Stimulated activated CD4-positive, alpha-beta T cell treated with anti-CD3 and anti-CD28 coated beads, Interleukin-1b, Interleukin-23, amount 100 ng/mL, for 4 hours (primary cell): ENCODE measurements around the gene OS9.

ENCODE experiments used
- DNase-seq, 2 donors: peaks; one replicate each; pipeline ENCODE4 v3.0.0-alpha.2; 2020; ENCODE audit warnings: low read depth in 2 of 2

Gene OS9

DNA sequence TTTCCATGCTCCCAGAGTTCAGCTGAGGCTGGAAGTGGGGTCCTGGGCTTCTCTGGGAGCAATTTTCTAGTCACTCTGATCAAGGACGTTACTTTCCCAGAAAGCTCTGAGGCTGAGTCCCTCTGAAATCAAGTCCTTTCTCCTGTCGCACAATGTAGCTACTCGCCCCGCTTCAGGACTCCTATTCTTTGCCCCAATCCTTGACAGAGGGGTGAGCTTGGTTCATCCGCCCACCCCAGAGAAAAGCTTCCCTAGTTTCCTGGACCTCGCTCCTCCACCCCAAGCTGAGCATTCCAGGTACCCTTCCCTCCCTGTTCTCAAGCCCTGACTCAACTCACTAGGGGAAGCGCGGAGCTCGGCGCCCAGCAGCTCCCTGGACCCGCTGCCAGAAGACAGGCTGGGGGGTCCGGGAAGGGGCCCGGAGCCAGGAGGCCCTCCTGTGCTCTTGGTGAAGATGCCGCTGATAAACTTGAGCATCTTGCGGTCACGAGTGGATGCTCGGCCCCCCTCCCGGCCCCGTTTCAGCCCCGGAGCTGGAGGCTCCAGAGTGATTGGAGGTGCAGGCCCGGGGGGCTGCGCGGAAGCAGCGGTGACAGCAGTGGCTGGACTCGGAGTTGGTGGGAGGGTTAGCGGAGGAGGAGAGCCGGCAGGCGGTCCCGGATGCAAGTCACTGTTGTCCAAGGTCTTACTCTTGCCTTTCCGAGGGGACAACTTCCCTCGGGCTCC is 43.0 kb downstream of the OS9 start:
- DNase-seq: no peak

DNA sequence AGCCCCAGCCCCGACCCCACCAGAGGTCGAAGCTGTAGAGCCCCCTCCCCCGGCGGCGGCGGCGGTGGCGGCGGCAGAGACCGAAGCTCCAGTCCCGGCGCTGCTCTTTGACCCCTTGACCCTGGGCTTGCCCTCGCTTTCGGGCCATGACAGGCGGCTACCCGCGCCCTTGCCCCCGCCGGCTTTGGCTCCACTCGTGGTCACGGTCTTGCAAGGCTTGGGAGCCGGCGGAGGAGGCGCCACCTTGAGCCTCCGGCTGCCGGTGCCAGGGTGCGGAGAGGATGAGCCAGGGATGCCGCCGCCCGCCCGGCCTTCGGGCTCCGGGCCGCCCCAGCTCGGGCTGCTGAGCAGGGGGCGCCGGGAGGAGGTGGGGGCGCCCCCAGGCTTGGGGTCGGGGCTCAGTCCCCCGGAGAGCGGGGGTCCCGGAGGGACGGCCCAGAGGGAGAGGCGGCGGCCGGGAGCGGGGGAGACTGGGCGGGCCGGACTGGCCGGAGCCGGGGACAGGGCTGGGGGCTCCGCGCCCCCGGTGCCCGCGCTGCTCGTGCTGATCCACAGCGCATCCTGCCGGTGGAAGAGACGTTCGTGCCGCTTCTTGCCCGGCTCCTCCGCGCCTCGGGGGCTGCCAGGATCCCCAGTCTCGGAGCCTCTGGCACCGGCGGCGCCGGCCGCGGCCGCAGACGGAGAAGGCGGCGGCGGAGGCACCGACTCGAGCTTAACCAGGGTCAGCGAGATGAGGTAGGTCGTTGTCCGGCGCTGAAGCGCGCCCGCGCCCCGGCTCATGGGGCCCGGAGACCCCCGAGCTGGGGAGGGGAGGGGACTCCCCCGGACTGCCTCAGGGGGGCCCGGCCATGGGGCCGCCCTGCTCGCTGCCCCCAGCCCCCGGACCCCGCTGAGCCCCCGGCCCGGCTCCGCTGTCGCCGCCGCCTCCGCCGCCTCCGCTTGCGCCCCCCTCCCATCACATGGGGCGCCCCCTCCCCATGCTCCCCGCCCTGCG is 43.8 kb downstream of the OS9 start:
- no peak for DNase-seq

DNA sequence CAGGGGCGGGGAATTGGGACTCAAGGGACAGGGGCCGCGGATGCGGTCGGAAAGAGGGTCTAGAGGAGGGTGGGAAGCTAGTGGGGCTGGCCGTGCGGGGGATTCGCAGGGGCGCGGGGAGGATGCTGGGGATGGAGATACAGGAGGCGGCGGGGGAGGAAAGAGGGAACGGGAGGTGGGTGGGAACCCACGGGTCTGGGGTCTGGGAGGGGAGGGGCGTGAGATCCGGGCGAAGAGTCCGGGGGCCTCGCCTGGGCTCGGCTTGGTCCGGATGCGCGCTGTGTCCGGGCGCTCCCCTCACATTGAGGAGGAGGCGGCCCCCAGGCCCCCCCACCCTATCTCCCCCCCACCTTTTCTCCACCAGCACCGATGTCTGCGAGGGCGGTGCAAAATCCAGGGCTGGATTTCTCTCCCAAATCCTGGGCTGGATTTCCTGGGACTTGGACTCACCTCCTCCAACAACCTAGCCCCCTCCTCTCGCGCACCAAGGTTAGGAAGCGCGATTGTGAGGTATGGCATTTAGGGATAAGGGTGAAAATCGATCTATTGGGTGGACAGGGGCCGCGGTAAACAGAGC is 44.8 kb downstream of the OS9 start, which contains the start of gene AGAP2:
TSS of gene AGAP2 (minus strand) at position 82 of the 577 bp plus-strand sequence. CDS start 496 bp downstream, outside the sequence.
- no peak for DNase-seq

DNA sequence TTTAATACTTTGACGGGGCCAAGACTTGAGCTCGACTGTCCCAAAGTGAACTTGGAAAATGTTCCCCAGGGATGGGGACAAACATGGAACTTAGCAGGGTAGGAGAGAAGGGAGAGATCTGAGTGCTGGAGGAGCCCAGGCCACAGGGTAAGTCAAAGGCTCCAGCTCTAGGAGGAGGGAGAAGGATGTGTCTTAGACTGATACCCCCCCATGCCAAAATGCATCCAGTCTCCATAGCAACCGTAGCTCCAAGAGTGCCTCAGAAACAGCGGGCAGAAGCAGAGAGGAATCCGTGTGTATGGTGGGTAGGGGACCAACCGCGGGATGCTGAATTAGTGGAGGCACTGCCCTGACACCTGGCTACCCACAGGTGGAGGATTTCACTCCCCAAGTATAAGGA is 45.5 kb downstream of the OS9 start:
- DNase-seq: no peak

DNA sequence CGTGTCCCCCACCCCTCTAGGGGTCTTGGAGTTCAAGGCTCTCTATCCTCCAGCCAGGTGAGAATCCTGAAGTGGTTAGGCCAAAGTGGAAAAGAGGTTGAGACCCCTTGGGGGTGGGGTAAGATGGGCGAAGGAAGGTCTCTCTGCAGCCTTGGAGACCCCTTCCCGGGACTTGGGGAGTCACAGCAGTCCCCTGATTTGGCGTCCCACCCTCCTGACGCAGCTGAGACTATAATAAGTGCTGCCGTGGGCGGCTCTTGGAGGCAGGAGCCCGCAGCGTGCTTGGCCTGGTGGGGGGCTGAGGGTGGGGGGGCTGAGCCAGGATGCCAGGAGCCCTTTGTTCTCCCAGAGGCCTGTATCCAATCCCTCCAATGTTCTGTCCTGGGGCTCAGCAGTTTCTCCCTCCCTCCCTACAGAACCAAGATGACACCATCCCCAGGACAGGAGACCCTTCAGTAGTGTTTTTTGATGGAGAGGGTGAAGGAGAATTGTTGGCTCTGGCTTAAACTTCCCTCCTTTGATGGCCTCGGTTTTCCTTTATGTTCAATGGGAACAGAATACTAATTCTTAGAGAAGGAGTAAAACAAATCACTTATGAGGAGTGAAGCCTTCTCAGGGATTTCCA is 46.1 kb downstream of the OS9 start:
- DNase-seq: no peak

DNA sequence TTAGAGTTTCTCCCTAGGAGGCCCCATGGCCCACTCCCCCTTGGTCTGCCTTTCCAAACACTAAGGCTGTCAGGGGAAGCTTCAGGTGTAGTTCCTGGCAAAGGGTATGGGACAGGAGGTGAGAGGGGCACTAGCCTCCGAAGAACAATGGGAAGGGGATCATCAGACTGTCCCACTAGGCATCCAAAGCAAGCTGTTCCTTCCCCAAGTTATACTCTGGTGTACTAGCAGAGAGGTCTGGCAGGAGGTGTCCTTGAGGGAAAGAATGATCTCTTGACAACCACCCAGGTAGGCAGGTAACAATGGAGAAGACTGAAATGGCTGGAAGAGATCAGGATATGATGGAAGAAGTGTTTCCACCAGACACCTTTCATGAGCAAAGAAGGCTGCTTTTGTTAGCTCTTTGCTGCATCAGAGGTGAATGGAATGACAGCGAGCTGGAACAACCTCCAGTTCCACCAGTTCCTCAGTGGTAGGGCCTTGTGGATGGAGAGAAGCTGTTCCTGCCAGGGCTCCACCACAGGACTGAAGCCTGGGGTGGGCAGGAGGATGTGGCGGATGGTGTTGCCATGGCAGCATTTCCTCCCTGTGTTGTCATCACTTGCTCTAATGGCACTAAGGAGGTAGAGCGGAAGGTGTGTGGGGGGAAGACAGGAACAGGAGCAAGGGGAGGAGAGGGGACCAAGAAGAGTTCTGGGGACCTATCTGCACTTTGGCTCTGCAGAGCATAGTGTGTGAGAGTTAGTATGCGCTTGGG is 46.9 kb downstream of the OS9 start:
- DNase-seq: peak; percentile 37 to 59

DNA sequence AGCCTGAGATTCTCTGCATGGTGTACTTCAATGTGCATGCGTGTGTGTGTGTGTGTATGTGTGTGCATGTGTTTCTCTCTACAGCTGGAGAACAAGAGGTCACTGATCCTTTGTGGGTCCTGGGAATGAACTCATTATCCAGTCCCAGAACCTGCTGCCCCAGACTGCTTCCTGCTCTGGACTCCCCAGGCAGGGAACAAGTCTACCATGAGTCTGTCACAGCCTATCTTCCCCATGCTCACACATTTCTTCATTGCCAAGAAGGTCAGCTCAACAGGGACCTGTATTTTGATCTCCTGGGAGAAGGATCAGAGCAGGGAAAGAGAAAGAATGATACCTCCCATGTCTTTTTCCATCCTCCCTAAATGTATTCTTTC is 47.5 kb downstream of the OS9 start:
- DNase-seq: no peak

DNA sequence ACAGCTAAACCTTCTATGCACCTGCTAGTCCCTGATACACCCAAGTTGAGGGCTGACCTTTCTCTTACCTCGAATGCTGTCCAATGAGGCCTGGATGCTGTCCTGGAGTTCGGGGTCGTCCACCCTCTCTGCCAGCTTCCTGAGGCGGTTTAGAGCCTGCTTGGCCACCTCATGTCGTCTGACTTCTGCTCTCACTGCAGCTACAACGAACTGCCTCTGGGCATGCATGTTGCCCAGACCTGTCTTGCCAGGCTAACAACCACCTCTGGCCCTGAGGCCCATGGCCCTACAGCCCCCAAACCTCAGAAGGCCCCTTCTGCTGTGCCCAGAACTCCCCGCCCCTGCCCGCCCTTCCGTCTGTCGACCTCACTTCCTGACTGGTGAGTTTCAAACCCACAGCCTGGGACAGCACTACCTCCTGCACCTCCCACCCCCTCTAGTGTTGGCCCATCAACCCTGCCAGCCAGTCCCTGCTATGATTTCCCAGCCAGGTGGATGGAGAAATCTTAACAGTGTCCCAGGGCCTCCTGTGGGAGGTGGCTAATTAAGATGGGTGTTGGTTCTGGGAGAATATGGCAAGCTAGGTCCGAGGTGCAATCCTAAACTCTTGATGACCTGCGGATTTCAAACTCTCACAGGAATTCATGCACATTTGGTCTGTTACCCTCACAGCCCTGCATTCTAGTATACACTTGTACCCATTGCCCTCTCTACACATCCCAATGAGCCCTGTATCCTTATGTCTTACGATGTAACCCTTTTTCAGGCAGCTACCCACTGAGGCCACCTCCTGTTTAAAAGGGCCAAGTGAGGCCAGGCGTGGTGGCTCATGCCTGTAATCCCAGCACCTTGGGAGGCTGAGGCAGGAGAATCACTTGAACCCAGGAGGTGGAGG is 48.2 kb downstream of the OS9 start:
- DNase-seq: peak; percentile 53 to 72

DNA sequence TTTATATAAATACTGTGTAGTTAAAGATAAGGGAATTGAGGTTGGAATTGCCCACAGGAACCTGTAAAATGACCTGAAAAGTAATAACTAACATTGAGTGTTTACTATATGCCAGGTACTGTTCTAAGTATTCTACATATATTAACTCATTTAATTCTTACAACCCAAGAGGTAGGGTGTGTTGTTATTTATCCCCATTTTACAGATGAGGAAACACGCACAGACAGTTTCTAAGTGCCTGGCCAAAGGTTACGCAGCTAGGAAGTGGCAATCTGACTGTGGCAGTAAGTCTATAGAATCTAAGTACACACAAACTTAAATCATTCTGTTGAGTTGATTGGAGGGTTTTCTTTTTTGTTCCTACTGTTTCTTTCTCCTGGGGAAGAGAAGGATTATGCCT is 49.8 kb downstream of the OS9 start:
- DNase-seq: no peak

DNA sequence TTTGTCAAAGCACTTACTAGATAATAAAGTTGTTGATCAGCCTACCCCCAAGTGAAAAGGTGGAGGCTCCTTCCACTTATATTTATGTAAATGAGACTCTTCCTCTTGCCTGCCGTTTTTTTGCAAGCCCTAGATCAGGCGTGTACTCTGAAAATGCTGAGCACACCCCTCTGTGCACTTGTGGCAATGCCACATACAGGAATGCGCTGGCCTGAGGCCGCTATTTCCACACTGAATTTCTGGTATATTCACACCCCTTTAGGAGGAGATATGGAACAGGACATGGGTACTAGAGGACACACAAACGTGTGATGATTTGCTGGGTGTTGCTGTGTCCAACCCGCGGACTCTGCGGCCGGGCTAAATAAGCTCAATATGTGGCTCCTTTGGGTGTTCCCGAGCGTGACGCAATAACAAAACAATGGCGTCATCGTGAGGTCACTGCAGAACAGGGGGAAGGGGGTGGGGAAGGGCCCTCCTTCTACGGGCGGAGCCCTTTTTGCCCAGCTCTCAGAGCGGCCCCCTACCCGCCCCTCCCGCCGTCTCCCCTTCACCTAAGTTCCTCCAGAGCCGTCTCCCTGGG is 50.4 kb downstream of the OS9 start:
- DNase-seq: peak; percentile 56 to 63

DNA sequence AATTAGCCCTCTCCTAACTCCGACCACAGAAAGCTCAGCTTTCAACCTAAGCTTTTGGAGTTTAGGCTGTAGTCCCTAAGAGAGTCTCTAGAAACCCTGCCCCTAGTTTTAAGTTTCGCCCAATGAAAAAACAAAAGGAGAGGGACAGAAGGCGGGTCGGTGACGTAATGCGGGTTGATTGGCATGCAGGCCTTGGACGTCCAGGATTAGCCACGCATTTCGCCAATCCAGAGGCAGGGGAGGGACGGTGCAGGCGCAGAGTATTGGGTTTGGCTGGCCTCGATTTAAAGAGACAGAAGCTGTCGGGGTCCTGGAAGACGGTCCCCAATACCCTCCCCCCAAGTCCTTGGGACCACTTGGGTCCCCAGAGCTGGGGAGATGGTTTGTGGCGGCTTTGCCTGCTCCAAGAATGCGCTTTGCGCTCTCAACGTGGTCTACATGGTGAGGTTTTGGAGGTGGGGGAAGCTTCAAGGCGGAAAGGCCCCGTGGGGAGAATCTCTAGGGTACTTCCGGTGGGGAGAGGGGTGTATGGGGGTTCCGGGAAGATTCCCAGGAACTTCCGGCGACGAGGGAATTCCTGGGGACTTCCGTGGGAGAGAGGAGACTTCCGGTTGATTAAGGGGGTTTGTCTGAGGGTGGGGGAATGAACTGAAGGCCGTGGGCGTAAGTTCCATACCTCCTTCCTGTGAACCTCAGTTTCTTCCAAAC is 51.0 kb downstream of the OS9 start, which contains the start of gene TSPAN31:
TSS of gene TSPAN31 (plus strand) at position 263 of the 708 bp plus-strand sequence. CDS start at position 379, 116 bp downstream.
- peak; percentile 88 to 90 for DNase-seq

DNA sequence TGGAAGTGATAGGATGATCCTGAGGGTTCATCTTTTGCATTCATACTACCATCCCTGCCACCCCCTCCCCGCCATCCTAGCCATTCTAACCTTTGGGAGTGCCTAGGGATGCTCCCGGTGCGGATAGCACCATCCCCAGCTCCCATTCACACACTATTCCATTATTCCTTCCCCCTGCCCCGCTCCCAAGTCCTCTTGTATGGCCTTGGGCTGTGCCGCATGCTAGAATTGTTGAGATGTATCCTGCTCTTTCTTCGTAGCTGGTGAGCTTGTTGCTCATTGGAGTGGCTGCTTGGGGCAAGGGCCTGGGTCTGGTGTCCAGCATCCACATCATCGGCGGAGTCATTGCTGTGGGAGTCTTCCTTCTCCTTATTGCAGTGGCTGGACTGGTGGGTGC is 51.6 kb downstream of the OS9 start:
- DNase-seq: no peak

DNA sequence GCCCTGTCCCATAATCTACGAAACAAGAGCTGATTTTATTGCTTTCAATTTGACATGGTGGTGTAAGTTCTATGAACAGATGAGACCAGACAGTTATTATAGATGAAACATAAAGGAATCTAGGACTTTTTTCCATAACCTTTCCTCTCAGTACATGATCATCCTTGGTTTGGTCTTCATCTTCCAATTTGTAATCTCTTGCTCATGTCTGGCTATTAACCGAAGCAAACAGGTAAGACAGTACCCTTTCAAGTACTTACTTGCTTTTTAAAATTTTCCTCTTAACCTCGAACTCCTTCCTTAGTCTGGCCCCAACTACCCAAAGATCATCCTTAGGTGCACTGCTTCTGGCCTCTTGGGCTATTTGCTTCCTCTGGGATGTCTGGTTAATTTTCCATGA is 52.1 kb downstream of the OS9 start:
- no peak for DNase-seq

DNA sequence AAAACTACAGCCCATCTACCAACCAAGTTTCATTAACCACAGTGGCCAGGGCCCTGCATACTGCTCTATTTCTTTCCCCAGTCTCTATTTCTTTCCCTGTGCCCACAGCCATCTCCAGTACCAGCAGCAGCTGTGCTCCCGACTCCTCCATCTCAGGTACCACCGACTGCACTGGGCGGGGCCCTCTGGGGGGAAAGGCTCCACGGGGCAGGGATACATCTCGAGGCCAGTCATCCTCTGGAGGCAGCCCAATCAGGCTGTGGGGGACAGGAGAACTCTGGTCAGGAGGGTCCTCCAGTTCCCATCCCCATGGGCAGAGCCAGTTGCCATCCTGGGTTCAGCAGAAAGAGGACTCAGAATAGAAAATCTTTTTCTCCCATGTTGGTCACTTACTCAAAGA is 55.1 kb downstream of the OS9 start:
- DNase-seq: no peak

DNA sequence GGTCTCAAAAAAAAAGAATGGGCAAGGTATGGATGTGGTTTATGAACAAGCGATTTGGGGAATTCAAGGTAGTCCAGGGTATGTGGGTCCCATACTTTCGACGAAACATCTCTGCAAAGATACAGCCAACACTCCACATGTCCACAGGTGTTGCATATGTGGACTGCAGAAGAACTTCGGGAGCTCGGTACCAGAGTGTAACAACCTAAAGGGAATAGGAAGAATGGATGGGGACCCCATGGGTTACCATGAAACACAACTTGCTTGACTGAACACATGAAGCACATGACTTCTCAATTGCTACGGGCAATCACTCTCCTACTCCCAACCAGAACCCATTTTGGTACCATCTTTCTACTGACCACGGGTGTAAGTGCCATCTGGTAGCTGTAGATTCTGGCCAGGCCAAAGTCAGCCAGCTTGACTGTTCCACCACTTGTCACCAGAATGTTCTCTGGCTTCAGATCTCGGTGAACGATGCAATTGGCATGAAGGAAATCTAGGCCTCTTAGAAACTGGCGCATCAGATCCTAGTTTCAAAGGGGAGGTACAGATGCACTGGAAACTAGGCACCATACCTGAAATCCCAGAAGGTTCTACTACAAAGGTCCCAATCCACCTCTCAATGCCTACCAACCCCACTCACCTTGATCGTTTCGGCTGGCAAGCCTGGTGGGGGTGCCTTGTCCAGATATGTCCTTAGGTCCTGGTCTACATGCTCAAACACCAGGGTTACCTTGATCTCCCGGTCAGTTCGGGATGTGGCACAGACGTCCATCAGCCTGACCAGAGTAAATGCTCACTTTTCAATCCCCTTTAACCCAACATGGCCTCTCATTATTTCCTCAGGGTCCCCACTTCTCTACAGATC is 56.9 kb downstream of the OS9 start:
- DNase-seq: no peak

DNA sequence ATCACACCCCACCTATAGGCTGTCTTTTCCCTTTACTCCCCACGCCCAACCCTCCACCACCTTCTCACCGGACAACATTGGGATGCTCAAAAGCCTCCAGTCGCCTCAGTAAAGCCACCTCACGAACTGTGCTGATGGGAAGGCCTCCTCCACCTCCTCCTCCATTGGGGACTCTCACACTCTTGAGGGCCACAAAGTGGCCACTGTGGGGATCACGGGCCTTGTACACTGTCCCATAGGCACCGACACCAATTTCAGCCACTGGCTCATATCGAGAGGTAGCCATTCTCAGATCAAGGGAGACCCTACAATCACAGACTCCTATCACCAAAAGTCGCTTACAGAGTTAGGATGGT is 57.5 kb downstream of the OS9 start:
- no peak for DNase-seq

DNA sequence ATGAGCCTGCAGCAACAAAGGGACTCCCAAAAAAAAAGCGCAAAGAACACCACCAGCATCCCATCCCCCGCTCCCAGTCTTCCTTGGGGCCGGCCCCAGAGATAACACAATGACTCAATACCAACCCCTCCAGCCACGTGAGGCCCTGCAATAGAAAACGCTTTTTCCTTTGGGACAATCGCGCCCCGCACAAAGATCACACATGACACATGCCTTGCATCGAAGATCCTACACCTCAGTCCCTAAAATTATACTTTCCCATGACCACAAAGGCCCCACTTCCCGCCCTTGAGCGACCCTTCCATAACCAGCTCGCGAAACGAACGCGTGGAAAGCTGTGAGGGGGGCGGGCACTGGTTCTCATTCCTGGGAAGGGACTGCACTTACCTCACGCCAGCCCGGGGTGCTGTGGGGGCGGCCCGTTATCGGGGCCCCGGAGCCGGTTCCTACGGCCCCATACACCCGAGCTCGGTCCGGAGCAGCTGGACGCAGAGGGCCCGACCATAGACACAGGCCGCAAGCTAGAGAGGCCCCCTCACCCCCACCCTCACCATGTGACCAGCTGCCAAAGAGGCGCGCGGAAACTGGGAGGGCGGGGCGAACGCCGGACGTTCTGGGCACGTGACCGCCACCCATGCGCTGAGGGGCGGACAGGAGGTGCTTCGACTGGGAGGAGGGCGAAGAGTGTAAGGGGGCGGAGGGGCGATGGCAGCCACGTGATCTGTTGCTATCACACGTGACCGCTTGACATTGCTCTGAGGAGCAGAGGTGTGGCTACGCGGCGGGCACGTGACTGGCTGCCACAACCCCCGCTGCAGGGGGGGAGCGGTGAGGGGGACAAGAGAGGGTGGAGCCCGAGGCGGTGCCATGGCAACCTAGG is 58.1 kb downstream of the OS9 start, which contains the start of gene CDK4:
TSS of gene CDK4 (minus strand) at position 523 of the 880 bp plus-strand sequence. CDS start 593 bp downstream, outside the sequence.
- DNase-seq: peak; percentile 95 to 97
